H9 (cell line): ENCODE measurements around the gene GATA3. TPM values are rescaled to one million over a fixed set of nuclear protein-coding genes. Genes with fewer than 3 reads are reported as not detected.
A peak's percentile ranks its signal among the peaks of the same experiment; 100 is the strongest.

Experiments
- DNase-seq: peaks from one replicate; pipeline ENCODE4 v3.0.0-alpha.2; 2017
- H2AFZ ChIP-seq: one replicate; pipeline ENCODE4 v1.6.1; 2013; ENCODE audit warnings: mild to moderate bottlenecking, low read length, control low read depth, moderate library complexity
- H2AK5ac ChIP-seq: 2 replicates; pipeline ENCODE4 v1.6.1; 2013; ENCODE audit warnings: low read length, control low read depth, mixed read lengths; ENCODE audit not compliant: insufficient read length
- H2BK120ac ChIP-seq: one replicate; pipeline ENCODE4 v1.6.1; 2013; ENCODE audit warnings: low read depth, mild to moderate bottlenecking, low read length, control low read depth, inconsistent platforms; ENCODE audit not compliant: poor library complexity, severe bottlenecking
- H2BK12ac ChIP-seq: 2 replicates; pipeline ENCODE4 v1.6.1; 2013; ENCODE audit warnings: low read length, control low read depth, mixed read lengths, low read depth; ENCODE audit not compliant: insufficient read length
- H2BK15ac ChIP-seq: 2 replicates; pipeline ENCODE4 v1.6.1; 2013; ENCODE audit warnings: low read depth, low read length, control low read depth
- H2BK20ac ChIP-seq: one replicate; pipeline ENCODE4 v1.6.1; 2013; ENCODE audit warnings: low read depth, mild to moderate bottlenecking, low read length, control low read depth, inconsistent platforms; ENCODE audit not compliant: poor library complexity, severe bottlenecking
- H2BK5ac ChIP-seq: 2 replicates; pipeline ENCODE4 v1.6.1; 2013; ENCODE audit warnings: low read length, control low read depth, mixed read lengths; ENCODE audit not compliant: insufficient read length
- H3K14ac ChIP-seq: 2 replicates; pipeline ENCODE4 v1.6.1; 2013; ENCODE audit warnings: low read length, control low read depth; ENCODE audit not compliant: insufficient read depth
- H3K18ac ChIP-seq: 2 replicates; pipeline ENCODE4 v1.6.1; 2013; ENCODE audit warnings: low read depth, mild to moderate bottlenecking, mixed read lengths, low read length, control low read depth; ENCODE audit not compliant: insufficient read length
- H3K23ac ChIP-seq: 2 replicates; pipeline ENCODE4 v1.6.1; 2013; ENCODE audit warnings: low read length, control low read depth, mixed read lengths, low read depth; ENCODE audit not compliant: insufficient read length
- H3K23me2 ChIP-seq: 2 replicates; pipeline ENCODE4 v1.6.1; 2013; ENCODE audit warnings: low read depth, mild to moderate bottlenecking, mixed read lengths, low read length, control low read depth; ENCODE audit not compliant: insufficient read length, poor library complexity, severe bottlenecking
- H3K27ac ChIP-seq: 2 replicates; pipeline ENCODE4 v1.5.1; 2013; ENCODE audit warnings: low read length, control low read depth, mixed read lengths, low read depth; ENCODE audit not compliant: insufficient read length
- H3K27me3 ChIP-seq: 2 replicates; pipeline ENCODE4 v1.6.1; 2013; ENCODE audit warnings: low read length, control low read depth, inconsistent platforms; ENCODE audit not compliant: insufficient read depth
- H3K4ac ChIP-seq: 2 replicates; pipeline ENCODE4 v1.6.1; 2013; ENCODE audit warnings: low read depth, mild to moderate bottlenecking, control low read depth, inconsistent platforms, low read length, moderate library complexity
- H3K4me1 ChIP-seq: 2 replicates; pipeline ENCODE4 v1.6.1; 2013; ENCODE audit warnings: low read length, control low read depth, inconsistent platforms; ENCODE audit not compliant: insufficient read depth
- H3K4me2 ChIP-seq: 2 replicates; pipeline ENCODE4 v1.6.1; 2013; ENCODE audit warnings: low read length, control low read depth, mixed read lengths; ENCODE audit not compliant: insufficient read length, insufficient read depth
- H3K56ac ChIP-seq: 2 replicates; pipeline ENCODE4 v1.6.1; 2013; ENCODE audit warnings: low read depth, mild to moderate bottlenecking, mixed read lengths, low read length, control low read depth; ENCODE audit not compliant: insufficient read length
- H3K79me1 ChIP-seq: 2 replicates; pipeline ENCODE4 v1.6.1; 2013; ENCODE audit warnings: low read depth, mild to moderate bottlenecking, moderate library complexity, low read length, control low read depth, inconsistent platforms; ENCODE audit not compliant: insufficient read depth, poor library complexity, severe bottlenecking
- H3K79me2 ChIP-seq: 2 replicates; pipeline ENCODE4 v1.6.1; 2013; ENCODE audit warnings: low read length, control low read depth, inconsistent platforms; ENCODE audit not compliant: insufficient read depth
- H3K9ac ChIP-seq: 2 replicates; pipeline ENCODE4 v1.6.1; 2013; ENCODE audit warnings: low read length, control low read depth, mixed read lengths; ENCODE audit not compliant: insufficient read length; ENCODE audit errors: extremely low read depth
- H3K9me3 ChIP-seq: one replicate; pipeline ENCODE4 v1.6.1; 2013; ENCODE audit warnings: low read depth, low read length, inconsistent platforms; ENCODE audit not compliant: control insufficient read depth
- H3T11ph ChIP-seq: one replicate; pipeline ENCODE4 v1.6.1; 2013; ENCODE audit warnings: mild to moderate bottlenecking, low read length, control low read depth, inconsistent platforms
- H4K20me1 ChIP-seq: one replicate; pipeline ENCODE4 v1.6.1; 2013; ENCODE audit not compliant: control insufficient read depth, insufficient read length, insufficient read depth
- H4K5ac ChIP-seq: 2 replicates; pipeline ENCODE4 v1.6.1; 2013; ENCODE audit warnings: low read depth, mild to moderate bottlenecking, mixed read lengths, low read length, control low read depth; ENCODE audit not compliant: insufficient read length
- H4K8ac ChIP-seq: replicated peaks from 2 replicates; pipeline ENCODE4 v1.6.1; 2013; ENCODE audit warnings: low read length, control low read depth, mixed read lengths, low read depth; ENCODE audit not compliant: insufficient read length
- H4K91ac ChIP-seq: 2 replicates; pipeline ENCODE4 v1.6.1; 2013; ENCODE audit warnings: low read depth, mild to moderate bottlenecking, moderate library complexity, mixed read lengths, low read length, control low read depth; ENCODE audit not compliant: insufficient read length
- H3K27ac Mint-ChIP-seq, 3 experiments: 2 replicates in 2 of 3; 3 replicates in 1 of 3; pipeline ENCODE4 v1.8.0; 2020 to 2021; ENCODE audit warnings: mixed read lengths in 3 of 3, mild to moderate bottlenecking in 1 of 3, moderate library complexity in 1 of 3
- H3K27me3 Mint-ChIP-seq: 2 replicates; pipeline ENCODE4 v1.8.0; 2021; ENCODE audit warnings: low read depth, mild to moderate bottlenecking, moderate library complexity, mixed read lengths
- H3K36me3 Mint-ChIP-seq, 3 experiments: 2 replicates in 2 of 3; 3 replicates in 1 of 3; pipeline ENCODE4 v1.8.0; 2020 to 2021; ENCODE audit warnings: low read depth in 3 of 3, mixed read lengths in 3 of 3; ENCODE audit not compliant: insufficient read depth in 1 of 3
- H3K4me1 Mint-ChIP-seq, 2 experiments: 2 replicates each; pipeline ENCODE4 v1.8.0; 2020; ENCODE audit warnings: mixed read lengths in 2 of 2
- H3K4me3 Mint-ChIP-seq, 2 experiments: 2 replicates in 1 of 2; 3 replicates in 1 of 2; pipeline ENCODE4 v1.8.0; 2020 to 2021; ENCODE audit warnings: mild to moderate bottlenecking in 2 of 2, mixed read lengths in 2 of 2, moderate library complexity in 1 of 2
- H3K9me3 Mint-ChIP-seq, 2 experiments: 2 replicates in 1 of 2; 3 replicates in 1 of 2; pipeline ENCODE4 v1.8.0; 2020; ENCODE audit warnings: mild to moderate bottlenecking in 2 of 2, mixed read lengths in 2 of 2, moderate library complexity in 1 of 2
- CTCF ChIP-seq: fragments of 200-600 bp; sonication (generic); conservative IDR thresholded peaks from 3 replicates; pipeline ENCODE4 v1.8.0; 2021; ENCODE audit warnings: antibody characterized with exemption, mild to moderate bottlenecking
- WGBS: extraction: QIAGEN DNeasy Blood & Tissue Kit; methylation state at CpG from one replicate; pipeline ENCODE4 v1.1.7; 2013; ENCODE audit warnings: missing lambda C conversion rate, low lambda C conversion rate, mixed read lengths; ENCODE audit not compliant: insufficient read length; ENCODE audit errors: extremely low coverage; 5-methylcytosine and 5-hydroxymethylcytosine counted together
- total RNA-seq: library from RNA; stranded (reverse); gene quantifications from 2 replicates; pipeline ENCODE4 v1.2.1, GENCODE V29; 2021

GATA3 gene
- total RNA-seq, 1 experiment from 2014 or later: 0.31 TPM

GRCh38 chr10:8052956-8053445, 1.5 kb upstream of the GATA3 start:
- no peak; the same call in 2 of the 3 replicates for TF ChIP-seq CTCF
- Histone ChIP-seq H3K79me2 (no peaks in the 10 kb centered on the region), H3K9me3 (no peaks in the 10 kb centered on the region), H3T11ph (no peak overlapping the region), H4K8ac (no peak overlapping the region), H3K4ac (no peak overlapping the region), H2AK5ac (no peak overlapping the region), H4K20me1 (no peaks in the 10 kb centered on the region), H2BK12ac (no peak overlapping the region), H3K27ac (no peak overlapping the region), H4K91ac (no peak overlapping the region), H3K27me3 (peaks cover 85% of the 10 kb centered on the region), H2BK5ac (no peak overlapping the region), H4K5ac (no peak overlapping the region), H2BK15ac (no peak overlapping the region), H3K23me2 (peaks cover 38% of the 10 kb centered on the region), H2AFZ (no peak overlapping the region), H2BK120ac (no peak overlapping the region), H3K9ac (no peak overlapping the region), H3K79me1 (no peaks in the 10 kb centered on the region), H3K14ac (no peak overlapping the region), H3K56ac (no peak overlapping the region), H3K18ac (no peak overlapping the region), H3K23ac (no peak overlapping the region), H3K4me1 (peaks cover 6% of the 10 kb centered on the region; the same call in 1 of the 2 replicates), H3K4me2 (peak overlapping the region; percentile 4), H2BK20ac (no peak overlapping the region)
- Mint-ChIP-seq H3K27ac (no peak overlapping the region), H3K27me3 (peaks cover 92% of the 10 kb centered on the region), H3K36me3 (no peaks in the 10 kb centered on the region), H3K9me3 (no peaks in the 10 kb centered on the region; a peak in 1 of 5 replicates), H3K4me1 (peaks cover 36 to 56% of the 10 kb centered on the region in 2 experiments), H3K4me3 (peak overlapping the region; percentile 21 to 77; a peak in 4 of 5 replicates)
- WGBS: no CpG with 5 or more reads among the region's 17 CpGs
- DNase-seq: no peak
